NK-92 (cell line): Measurements from ENCODE around the gene PIEZO1.

Source experiments
- DNase-seq: peaks from one replicate; lab custom pipeline; 2025; ENCODE audit not compliant: unreplicated experiment; lab: John Stamatoyannopoulos, UW

Gene PIEZO1

DNA sequence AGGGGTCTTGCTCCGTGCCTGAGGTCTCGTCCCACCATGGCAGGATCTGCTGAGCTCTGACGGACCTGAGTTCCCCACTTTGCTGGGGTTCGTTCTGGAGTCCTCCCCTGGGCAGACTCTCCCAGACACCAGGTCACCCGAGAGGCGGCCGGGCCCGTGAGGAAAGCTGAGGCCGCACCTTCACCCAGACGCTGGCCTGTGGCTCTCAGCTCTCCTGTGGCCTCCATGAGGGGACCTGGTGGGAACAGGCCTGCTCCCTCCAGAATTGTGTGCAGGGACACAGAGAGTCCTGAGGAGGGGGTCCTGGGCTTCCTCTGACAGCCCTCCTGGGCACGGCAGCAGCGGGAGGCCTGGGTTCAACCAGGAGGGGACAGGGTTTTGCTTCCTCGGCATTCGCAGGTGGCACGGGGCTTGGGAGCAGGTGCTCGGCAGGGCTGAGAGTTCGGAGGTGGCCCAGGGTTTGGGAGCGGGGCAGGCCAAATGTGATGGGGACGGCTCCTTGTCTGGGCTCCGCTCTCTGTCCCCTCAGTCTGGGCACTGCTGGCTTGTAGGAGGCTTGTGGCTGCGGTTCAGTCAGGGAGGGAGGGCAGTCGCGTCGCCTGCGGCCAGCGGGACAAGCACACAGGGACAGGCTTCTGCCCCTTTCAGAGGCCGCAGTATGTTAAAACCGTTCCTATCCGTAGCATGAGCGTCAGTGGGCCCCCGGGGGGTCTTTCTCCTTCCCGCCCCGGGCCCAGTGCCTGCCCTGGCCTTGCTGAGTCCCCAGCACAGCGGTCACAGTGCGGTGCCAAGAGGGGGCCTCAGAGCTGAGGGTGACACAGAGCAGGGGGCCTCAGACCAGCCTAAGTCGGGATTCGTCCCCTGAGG, 90.6 kb downstream of the PIEZO1 start:
- DNase-seq, result no peak

DNA sequence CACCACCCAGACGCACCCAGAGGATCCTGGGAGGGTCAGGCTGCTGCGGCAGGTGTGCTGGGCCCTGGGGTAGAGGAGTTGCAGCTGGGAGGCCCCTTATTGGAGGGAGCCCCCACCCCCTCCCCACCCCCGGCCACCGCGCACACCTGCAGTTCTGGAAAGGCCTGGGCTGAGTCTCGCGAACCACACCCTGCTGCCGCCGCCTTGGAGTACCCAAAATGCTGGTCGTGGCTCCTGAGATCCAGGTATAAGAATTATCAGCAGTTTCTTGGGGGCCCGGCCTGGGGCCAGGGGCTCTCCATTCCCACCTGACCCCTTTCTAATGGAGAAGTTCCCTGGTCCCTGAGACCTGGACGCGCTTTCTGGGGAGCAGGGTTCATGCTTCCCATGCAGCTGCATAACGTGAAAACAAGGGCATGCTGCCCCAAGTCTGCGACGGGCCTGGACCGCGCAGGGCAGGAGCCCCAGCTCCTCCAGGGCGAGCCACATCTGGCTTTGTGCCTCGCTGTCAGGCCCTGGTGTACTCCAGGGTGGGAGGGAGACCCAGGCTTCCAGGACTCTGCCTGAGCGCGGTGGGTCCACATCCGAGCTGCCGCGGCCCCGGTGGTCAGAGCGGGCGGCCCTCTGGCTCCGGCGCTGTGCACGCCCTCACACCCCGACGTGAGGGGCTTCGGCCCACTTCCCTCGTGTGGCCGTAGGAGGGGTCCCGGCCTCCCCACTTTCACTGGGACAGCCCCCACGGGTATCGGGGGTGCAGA, 91.4 kb downstream of the PIEZO1 start:
- no peak for DNase-seq

DNA sequence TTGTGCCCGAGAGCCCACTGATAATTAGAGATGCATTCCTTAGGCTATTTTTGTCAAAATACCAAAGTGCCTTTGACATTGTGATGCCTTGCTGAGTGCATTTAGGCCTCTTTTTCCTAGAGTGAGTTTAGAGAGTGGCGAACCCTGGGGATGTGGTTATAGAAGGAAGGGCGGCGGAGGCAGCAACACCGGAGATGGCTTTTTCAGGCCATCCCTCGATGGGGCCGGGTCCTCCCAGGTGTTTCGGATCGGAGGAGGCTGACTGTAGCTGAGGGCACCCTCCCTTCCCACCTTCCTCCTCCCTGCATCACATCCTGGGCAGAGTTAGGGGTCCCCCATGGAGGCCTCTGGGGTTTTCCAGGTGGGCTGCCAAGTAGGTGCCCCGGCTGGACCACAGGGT, 92.2 kb downstream of the PIEZO1 start:
- DNase-seq, result no peak

DNA sequence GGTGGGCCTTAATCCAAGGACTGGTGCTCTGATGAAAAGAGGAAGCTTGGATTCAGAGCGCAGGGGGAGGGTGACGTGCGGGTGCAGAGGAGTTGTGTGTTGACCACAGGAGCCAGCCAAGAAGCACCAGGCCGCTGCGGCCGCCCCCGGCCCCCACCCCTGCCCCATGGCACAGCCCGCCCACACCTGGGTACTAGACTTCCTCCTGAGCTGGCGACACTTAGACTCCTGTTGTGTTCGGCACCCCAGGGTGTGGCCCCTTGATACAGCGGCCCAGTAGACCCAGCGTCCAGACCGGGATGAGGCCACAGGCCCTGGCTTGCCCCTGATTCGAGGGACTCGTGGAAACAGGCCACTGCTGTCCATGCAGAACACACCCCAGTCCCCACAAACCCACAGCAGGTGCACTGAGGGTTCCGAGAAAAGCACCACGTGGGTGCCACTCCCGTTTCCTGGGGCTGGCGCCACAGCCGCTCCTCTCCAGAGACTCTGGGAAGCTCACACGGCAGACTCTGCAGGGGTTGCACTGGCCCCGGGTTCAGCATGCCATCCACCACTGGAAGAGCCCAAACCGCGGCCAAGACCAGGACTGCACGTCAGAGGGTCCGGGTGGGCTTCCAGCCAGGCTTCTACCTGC, 93.0 kb downstream of the PIEZO1 start:
- no peak for DNase-seq

DNA sequence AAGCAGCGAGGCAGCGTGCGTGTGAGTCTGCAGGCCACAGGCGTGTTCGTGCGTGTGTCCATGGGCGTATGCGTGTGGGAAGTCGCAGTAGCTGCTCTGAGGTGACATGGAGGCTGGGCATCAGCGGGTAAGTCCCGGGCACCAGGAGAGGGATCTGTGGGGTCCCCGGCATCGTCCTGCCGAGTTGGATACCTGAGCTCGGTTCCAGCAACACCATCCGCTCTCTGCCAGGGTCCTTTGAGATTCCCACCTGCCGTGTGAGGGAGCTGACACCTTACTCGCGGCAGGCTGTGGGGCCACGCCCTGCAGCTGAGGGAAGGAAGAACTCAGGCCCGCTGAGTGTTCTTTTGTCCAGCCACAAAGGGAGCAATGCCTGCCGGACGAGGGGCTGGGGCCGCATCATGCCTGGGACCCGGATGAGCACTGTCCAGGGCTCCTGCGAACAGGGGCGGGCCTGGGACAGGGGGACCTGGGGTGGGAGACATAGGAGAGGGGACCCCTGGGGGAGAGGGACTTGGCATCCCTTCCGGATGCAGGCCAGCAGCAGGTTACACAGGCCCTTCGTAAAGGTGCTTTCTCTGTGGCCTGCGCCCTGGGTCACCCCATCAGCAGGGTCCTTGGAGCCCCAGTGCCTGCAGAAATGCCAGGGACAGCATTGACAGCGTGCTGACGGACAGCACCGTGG, 93.7 kb downstream of the PIEZO1 start:
- no peak for DNase-seq

DNA sequence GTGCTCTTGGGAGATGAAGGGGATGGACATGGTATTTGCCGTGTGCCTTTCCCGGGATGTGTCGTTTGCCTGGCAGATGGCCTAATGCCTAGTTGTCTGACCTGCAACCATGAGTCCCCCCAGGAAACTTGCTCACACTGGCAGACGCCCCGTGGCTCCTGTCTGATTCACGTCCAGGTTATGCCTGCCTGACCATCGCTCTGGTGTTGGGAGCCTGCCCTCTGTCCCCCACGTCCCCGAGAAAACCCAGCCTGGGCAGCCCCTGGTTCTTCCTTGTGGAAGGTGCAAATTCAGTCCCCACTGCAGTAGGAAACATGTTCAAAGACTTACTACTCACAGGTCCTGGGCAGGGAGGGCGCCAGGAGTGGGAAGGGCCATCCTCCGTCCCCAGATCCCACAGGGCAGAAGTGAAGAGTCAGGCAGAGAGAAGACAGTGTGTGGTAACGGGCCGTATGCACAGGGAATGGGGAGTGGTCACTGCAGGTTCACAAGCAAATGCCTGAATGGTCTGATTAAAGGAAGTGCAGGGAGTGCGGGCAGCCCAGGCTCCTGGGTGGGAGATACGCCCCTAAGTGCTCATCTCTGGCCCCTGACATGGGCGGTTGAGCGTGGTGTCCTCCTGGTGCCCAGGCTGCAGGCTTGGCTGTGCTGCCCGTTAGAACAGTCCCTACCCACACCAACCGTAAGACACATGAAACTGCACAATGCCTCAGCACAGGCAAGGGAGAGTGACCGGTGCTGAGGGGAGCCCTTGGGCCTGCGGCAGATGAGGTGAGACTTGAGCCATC, 94.5 kb downstream of the PIEZO1 start:
- DNase-seq, result no peak

DNA sequence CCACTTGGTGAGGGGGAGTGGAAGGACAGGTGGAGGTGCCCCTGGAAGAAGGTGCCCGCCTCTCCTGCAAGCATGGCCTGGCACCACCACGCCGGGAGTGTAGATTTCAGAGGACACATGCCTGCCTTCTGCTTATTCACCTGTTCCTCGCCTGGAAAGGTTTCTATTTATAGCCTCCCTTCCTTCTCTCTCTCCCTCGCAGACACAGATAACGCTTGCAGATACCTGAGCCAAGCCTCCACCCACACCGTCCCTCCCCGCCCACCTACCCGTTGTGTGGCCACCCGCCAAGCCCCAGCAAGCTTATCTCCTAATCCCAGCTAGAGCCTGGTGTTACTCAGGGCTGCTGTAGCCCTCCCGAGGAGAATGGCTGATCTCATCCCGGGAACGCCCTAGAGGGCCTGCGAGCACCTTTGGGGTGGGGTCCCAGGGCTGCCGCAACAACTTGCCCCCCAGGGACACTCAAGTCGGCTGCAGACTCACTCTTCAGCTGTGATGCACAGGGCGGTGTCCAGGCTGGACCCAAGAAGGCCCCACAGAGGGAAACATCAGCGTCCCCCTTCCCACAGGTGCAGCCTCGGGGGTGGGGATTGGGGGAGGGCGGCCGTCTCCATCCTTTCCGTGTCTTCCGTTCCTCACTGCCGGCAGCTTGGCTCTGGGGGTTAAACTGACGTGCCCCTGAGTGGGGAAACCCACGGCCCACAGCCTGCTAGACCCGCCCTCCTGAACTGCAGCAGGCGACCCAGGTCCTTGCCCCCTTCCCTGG, 96.8 kb downstream of the PIEZO1 start:
- no peak for DNase-seq

DNA sequence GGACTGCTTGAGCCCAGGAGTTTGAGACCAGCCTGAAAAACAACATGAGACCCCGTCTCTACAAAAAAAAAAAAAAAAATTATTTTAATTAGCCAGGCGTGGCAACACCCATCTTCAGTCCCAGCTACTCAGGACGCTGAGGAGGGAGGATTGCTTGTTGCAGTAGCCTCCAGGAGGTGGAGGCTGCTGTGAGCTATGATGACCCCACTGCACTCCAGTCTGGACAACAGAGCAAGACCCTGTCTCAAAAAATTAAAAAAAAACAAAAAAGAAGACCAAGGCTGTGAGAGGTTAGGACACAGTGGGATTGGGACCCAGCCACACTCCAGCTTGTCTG, 97.4 kb downstream of the PIEZO1 start:
- no peak for DNase-seq

DNA sequence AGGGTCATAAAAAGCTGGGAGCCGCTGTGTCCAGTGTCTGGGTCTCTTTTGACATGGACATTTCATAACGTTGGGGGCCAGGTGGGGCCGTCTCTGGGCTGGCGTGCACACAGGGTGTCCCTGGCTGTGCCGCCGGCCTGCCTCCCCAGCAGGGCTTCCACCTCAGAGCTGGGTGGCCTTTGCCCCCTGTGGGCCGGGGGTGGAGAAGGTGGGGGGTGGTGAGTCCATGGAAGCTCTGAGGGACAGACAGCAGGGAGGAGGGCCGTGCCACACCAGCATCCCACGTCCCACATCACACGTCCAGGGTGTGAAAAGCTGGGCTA, 97.8 kb downstream of the PIEZO1 start:
- no peak for DNase-seq

DNA sequence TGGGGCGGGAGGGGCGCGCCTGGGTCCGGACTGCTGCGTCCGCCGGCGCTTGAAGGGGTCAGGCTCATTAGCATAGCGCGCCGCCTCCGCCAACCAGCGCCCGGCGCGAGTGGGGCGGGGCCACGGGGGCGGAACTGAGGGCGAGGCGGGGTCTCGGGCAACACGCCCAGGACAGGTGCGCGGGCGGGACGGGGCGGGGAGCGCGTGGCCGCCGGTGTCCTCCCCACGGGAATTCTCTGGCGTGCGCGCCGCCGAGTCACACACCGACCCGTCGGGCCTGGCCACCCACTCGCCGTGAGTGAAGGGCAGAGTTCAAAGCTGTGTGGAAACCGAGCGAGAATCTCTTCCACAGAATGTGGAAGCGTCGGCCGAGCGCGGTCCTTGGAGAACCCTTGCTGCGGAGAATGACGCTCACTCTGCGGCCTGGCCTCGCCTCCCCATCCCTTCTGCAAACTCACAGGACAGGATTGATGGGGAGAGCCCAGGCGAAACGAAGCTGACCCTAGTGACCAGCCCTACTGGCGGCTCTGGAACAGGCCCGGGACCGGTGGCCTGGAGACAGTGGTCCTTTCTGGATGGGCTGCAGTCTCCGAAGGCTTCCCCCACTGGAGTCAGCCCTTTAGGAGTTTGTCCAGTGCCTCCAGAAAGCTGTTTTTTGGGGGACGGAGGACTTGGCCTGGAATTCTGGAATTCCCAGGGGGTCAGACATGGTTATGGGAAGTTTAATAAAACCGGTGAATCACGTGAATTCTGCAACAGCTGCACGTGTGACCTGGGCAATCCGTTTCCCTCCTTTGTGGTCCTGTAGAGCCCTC, 98.4 kb downstream of the PIEZO1 start, which contains the start of gene SNAI3:
Gene SNAI3 (minus strand): TSS at position 69 of the 815 bp plus-strand sequence. CDS start 101 bp downstream, outside the sequence.
- DNase-seq, result peak; percentile 5

DNA sequence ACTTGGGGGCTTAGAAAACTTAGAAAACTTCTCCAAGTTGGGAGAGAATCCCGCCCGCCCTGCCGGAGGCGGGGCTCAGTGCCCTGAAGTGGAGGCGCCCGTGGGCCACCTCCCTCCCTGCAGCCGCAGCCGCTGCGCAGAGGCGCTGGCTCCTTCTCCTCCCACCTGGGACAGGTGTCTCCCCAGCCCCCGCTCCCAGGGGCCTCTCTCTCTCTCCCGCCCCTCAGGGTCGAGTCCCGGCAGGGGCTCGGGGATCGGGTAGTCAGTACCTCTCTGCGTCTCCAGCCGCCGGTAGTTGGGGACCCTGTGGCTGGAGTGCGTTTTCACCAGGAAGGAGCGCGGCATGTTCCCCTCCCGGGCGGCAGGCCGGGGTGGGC, 99.0 kb downstream of the PIEZO1 start:
- DNase-seq, result no peak

DNA sequence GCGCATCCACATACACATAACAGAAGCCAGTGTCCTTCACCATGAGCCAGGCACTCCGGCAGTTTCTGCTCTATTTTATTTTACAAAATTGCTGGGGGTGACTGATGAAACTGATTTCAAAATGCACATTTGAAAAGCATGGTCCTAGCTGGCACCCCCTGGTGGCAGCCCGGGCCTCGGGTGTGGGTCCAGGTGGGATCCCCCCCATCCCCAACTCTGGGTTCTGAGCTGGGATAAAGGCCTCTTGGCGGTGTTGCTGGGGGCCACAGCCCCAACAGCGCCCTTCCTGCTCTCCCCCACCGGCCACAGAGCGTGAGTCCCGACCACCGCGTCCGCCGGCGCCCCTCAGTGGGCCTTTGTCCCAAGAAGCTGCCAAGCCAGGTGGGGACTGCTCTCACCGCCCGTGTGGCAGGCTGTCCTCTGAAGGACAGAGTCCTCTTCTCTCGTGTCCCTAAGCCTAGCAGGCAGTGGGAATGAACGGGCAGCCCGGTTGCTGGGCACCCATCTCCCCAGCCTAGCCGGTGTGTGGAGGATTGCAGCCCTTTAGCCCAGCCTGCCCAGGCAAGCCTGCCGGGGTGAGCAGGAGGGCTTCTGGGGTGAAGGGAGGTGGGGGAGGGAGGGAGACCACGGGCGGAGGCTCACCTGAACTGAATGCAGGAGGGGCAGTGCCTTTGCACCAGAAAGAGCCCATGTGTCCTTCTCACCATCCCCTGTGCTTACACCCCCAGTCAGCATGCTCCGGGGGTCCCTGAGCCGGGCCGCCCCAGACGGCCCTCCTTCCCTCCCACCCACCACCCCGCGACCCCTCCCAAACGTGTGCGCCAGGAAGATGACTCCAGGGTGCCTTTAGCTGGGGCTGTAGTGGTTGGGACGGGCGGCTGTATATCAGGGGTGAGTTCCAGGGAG, 99.6 kb downstream of the PIEZO1 start:
- DNase-seq, result no peak

DNA sequence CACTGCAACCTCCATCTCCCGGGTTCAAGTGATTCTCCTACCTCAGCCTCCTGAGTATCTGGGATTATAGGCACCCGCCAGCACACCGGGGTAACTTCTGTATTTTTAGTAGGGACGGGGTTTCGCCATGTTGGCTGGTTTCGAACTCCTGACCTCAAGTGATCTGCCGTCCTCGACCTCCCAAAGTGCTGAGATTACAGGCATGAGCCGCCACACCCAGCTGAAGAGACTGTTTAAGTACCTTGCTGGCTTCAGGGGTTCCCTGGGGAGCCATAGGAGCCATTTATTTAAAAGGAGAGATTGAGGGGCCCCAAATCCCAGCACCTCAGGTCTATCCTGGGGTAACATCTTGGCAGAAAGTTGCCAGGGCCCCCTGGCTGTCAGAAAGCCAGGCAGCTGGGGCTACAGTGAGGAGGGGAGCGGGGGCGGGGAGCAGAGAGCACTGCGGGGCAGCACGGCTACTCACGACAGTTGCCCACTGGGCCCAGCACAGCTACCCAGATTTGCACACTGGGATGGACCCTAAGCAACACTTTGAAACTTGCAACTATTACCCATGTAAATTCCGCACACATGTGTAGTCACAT, 100.4 kb downstream of the PIEZO1 start:
- no peak for DNase-seq

DNA sequence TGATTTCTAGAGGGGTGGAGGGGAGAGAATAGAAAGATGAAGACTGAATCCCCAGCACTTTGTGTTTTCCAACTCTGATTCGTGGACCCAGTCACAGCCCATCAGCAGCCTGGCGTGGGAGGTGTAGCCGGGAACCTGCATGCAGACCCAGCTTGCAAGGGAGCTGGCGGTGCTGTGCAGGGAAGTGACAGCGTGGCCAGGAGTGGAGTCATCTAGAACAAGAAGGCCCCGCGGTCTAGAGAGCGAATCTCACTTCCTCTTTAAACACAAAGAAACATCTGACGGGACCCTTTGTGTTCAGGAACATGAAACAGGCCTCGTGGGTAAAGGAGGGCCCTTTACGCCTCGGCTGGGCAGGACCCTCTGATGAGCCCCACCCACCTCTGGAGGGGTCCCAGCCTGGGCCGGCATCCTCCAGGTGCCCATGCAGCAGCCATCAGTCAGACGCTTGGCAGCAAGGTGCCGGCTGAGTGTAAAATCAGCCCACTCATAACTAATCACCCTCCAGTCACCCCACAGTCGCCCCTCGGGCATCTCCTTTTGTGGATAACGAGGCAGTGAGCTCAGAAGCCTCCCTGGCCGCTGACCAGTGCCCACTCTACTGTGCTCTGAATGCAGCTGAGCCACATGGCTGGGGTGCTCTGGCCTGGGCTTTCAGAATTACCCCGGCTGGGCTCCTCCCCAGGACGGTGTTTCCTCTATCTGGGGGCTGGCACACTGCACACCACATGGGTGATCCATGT, 103.1 kb downstream of the PIEZO1 start:
- DNase-seq, result no peak

DNA sequence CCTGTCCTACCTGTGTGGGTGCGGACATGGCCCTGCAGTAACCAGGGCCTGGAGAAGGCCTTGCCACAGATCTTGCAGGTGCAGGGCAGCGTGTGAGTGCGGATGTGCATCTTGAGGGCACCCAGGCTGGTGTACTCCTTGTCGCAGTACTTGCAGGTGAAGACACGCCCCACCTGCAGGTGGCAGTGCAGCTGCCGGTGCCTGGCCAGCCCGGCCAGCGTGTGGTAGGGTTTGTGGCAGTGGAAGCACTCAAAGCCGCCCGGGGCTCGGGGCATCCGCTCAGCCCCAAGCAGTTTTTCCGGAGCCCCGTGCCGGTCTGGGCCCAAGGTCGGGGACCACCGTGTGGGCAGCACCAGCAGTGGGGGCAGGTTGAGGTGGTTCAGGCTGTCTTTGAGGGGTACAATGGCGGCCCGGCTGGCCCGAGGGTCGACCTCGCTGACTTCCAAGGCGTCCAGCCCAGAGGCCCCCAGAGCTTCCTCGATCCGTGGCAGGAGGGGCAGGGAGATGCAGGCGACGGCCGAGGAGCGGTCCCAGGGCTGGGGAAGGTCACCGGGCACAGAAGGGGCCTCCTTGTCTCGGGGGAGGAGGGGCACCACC, 103.8 kb downstream of the PIEZO1 start:
- no peak for DNase-seq

DNA sequence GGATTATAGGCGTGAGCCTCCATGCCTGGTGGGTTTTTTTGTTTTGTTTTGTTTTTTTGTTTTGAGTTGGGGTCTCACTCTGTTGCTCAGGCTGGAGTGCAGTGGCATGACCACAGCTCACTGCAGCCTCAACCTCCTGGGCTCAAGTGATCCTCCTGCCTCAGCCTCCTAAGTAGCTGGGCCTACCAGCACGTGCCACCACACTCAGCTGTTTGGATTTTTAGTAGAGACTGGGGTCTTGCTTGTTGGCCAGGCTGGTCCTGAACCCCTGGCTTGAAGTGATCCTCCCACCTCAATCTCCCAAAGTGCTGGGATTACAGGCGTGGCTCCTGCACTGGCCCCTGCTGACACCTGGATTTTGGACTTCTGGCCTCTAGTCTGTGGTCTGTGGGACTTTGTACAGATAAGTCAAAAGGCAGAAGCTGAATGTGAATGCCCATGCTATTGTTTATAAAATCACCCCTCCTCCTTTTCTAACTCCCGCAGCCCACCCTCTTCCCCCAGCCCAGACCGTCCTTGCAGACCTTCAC, 104.4 kb downstream of the PIEZO1 start:
- DNase-seq, result no peak
